Breast epithelium (tissue), 3 donors: ENCODE results near the gene KRTAP4-4.
"Not testable (repeated sequence)": the region's sequence is repeated elsewhere in the genome, so short reads cannot be mapped to it uniquely, and the experiment has no call there.

Source experiments
- POLR2A ChIP-seq: fragments of 450-650 bp; IDR thresholded peaks from one replicate; pipeline ENCODE4 v1.6.1; 2016; ENCODE audit warnings: antibody characterized with exemption, mild to moderate bottlenecking, moderate library complexity
- POLR2AphosphoS5 ChIP-seq, 3 donors: sonication (generic); formaldehyde crosslinking; IDR thresholded peaks; one replicate each; pipeline ENCODE4 v1.6.1; 2017; ENCODE audit warnings: antibody characterized with exemption in 3 of 3
- TF ChIP-seq, protein P1 (sequence below), 3 donors: fragments of 450-650 bp; IDR thresholded peaks; one replicate each; pipeline ENCODE4 v1.5.1; 2016 to 2017; ENCODE audit warnings: antibody characterized with exemption in 3 of 3, mild to moderate bottlenecking in 3 of 3, moderate library complexity in 3 of 3

DNA sequence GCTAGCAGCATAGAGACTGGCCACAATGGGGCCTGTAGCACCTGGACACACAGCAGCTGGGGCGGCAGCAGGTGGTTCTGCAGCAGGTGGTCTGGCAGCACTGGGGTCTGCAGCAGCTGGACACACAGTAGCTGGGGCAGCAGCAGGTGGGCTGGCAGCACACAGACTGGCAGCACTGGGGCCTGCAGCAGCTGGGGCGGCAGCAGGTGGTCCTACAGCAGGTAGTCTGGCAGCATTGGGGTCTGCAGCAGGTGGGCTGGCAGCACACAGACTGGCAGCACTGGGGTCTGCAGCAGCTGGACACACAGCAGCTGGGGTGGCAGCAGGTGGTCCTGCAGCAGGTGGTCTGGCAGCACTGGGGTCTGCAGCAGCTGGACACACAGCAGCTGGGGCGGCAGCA lies 358 bp downstream of the KRTAP4-4 start:
- TF ChIP-seq, protein P1, sequence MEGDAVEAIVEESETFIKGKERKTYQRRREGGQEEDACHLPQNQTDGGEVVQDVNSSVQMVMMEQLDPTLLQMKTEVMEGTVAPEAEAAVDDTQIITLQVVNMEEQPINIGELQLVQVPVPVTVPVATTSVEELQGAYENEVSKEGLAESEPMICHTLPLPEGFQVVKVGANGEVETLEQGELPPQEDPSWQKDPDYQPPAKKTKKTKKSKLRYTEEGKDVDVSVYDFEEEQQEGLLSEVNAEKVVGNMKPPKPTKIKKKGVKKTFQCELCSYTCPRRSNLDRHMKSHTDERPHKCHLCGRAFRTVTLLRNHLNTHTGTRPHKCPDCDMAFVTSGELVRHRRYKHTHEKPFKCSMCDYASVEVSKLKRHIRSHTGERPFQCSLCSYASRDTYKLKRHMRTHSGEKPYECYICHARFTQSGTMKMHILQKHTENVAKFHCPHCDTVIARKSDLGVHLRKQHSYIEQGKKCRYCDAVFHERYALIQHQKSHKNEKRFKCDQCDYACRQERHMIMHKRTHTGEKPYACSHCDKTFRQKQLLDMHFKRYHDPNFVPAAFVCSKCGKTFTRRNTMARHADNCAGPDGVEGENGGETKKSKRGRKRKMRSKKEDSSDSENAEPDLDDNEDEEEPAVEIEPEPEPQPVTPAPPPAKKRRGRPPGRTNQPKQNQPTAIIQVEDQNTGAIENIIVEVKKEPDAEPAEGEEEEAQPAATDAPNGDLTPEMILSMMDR (IDR thresholded peaks at IDR 0.05): not testable (repeated sequence)
- TF ChIP-seq POLR2A; POLR2AphosphoS5 (IDR thresholded peaks at IDR 0.05): not testable (repeated sequence)
